ENCODE results near the gene MRC1. TPM values are rescaled to one million over a fixed set of nuclear protein-coding genes. Genes with fewer than 3 reads are reported as not detected.
"Not testable (repeated sequence)": the region's sequence is repeated elsewhere in the genome, so short reads cannot be mapped to it uniquely, and the experiment has no call there.

MRC1 gene
- total RNA-seq, 2 donors from 2014 or later, result 10.8 to 26.0 TPM

DNA sequence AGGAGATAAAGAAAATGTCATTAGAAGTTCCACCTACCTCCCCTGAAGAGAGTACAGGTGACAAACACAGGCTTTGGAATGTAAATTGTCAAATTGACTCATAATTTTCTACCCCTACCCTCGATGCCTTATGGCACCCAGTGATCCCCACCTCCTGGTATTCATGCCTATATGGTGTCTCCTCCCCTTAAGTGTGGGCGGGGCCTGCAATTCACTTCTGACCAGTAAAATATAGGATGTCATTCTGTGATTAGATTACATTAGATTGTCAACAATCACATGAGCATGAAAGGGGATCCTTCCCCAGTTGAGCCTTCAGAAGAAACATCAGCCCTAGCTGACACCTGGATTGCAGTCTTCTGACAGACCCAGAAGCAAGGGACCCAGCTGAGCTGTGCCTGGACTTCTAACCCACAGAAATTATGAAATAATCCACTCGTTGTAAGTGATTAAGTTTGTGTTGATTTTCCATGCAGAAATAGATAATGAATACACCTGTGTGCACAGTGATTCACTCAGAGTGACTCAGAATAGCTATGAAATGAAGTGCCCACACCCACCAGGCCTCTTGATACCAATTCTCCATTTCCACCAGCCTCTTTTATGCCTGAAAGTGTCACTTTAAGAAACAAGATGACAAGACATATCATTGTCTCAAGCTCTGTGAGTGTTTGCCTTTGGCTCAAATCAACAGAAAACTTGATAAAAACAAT is 134.0 kb downstream of the MRC1 start:
- no peaks in the 10 kb centered on the region for H3K4me1 ChIP-seq
- H3K9me3 ChIP-seq, result no peaks in the 10 kb centered on the region
- H3K27me3 ChIP-seq, result no peaks in the 10 kb centered on the region
- no peak overlapping the region for H3K27ac ChIP-seq
- H3K4me3 ChIP-seq, result no peak overlapping the region
- DNase-seq (ENCODE audit: low spot score), result no peak
- H3K36me3 ChIP-seq, result no peaks in the 10 kb centered on the region
- TF ChIP-seq, protein P1, sequence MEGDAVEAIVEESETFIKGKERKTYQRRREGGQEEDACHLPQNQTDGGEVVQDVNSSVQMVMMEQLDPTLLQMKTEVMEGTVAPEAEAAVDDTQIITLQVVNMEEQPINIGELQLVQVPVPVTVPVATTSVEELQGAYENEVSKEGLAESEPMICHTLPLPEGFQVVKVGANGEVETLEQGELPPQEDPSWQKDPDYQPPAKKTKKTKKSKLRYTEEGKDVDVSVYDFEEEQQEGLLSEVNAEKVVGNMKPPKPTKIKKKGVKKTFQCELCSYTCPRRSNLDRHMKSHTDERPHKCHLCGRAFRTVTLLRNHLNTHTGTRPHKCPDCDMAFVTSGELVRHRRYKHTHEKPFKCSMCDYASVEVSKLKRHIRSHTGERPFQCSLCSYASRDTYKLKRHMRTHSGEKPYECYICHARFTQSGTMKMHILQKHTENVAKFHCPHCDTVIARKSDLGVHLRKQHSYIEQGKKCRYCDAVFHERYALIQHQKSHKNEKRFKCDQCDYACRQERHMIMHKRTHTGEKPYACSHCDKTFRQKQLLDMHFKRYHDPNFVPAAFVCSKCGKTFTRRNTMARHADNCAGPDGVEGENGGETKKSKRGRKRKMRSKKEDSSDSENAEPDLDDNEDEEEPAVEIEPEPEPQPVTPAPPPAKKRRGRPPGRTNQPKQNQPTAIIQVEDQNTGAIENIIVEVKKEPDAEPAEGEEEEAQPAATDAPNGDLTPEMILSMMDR (IDR thresholded peaks at IDR 0.05), result no peak

DNA sequence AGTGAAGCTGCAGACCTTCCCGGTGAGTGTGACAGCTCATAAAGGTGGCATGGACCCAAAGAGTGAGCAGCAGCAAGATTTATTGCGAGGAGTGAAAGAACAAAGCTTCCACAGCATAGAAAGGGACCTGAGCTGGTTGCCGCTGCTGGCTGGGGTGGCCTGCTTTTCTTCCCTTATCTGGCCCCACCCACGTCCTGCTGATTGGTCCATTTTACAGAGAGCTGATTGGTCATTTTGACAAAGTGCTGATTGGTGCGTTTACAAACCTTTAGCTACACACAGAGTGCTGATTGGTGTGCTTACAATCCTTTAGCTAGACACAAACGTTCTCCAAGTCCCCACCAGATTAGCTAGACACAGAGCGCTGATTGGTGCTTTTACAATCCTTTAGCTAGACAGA is 141.1 kb downstream of the MRC1 start:
- not testable (repeated sequence) for H3K9me3 ChIP-seq; H3K4me3 ChIP-seq; H3K27me3 ChIP-seq; DNase-seq (ENCODE audit: low spot score); H3K4me1 ChIP-seq; H3K36me3 ChIP-seq; H3K27ac ChIP-seq

DNA sequence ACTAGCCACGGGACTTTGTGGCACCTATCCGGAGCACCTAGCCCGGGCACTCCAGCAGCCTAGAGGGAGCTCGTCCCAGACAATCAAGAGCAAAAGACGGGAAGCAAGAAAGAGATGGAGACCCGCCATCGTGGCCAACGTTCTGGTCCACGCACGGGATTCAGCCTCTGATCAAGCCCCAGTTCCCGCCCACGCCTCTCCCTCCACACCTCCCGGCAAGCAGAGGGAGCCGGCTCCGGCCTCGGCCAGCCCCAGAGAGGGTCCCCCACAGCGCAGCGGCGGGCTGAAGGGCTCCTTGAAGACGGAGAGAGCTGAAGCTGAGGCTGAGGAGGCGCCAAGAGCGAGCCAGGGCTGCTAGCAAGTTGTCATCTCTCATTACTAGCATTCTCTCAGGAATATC is 141.6 kb downstream of the MRC1 start:
- TF ChIP-seq, protein P1 (IDR thresholded peaks at IDR 0.05), result no peak
- Histone ChIP-seq H3K27me3 (no peaks in the 10 kb centered on the region), H3K9me3 (no peaks in the 10 kb centered on the region), H3K4me1 (no peaks in the 10 kb centered on the region), H3K36me3 (no peaks in the 10 kb centered on the region), H3K4me3 (no peak overlapping the region), H3K27ac (no peak overlapping the region)
- DNase-seq (ENCODE audit: low spot score), result no peak

DNA sequence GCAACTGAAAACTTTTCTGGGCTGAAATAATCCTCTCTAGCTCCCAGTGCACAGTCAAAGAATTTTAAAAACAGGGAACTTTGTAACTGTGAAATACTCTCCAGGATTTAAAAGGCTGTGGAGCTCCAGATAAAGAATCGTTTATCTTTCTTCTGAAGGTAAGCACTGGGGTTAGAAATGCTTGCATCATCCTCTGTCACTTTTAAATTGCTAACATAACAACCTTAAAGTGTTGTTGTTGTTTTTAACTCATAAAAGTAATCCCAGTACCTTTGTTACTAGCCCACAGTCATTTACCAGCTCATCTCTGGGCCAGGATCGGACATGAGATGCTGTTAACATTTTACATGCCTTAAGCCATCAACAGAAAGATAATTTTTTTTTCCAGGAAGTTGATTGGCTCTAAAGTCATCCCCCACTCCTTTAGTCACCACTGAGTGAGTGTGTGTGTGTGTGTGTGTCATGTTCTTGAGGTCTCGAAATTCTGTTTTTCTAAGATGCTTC is 142.8 kb downstream of the MRC1 start, which contains the start of gene SLC39A12:
TSS of gene SLC39A12 (plus strand) at position 51 of the 504 bp plus-strand sequence. CDS start 1,359 bp downstream, outside the sequence.
- DNase-seq (ENCODE audit: low spot score), result no peak
- H3K9me3 ChIP-seq, result no peaks in the 10 kb centered on the region
- H3K4me1 ChIP-seq, result no peaks in the 10 kb centered on the region
- TF ChIP-seq, protein P1 (IDR thresholded peaks at IDR 0.05), result no peak
- no peaks in the 10 kb centered on the region for H3K27me3 ChIP-seq
- no peak within 1 kb of the TSS for H3K4me3 ChIP-seq
- H3K36me3 ChIP-seq, result no peaks in the 10 kb centered on the region
- H3K27ac ChIP-seq, result no peak within 1 kb of the TSS

DNA sequence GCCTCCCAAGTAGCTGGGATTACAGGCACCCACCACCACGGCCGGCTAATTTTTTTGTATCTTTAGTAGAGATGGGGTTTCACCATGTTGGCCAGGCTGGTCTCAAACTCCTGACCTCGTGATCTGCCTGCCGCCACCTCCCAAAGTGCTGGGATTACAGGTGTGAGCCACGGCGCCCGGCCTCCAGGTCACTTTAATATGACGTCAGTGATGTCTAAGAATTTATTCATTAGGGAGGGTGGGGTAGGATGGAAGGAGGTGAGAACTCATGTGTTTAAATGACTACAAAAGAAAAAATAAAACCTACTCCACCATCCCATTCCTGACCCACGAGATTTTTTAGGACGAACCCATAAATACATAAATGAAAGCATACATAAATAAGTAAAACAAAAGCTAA is 145.2 kb downstream of the MRC1 start:
- H3K4me3 ChIP-seq; H3K27me3 ChIP-seq; H3K9me3 ChIP-seq; DNase-seq (ENCODE audit: low spot score); H3K4me1 ChIP-seq; H3K36me3 ChIP-seq; H3K27ac ChIP-seq: not testable (repeated sequence)

DNA sequence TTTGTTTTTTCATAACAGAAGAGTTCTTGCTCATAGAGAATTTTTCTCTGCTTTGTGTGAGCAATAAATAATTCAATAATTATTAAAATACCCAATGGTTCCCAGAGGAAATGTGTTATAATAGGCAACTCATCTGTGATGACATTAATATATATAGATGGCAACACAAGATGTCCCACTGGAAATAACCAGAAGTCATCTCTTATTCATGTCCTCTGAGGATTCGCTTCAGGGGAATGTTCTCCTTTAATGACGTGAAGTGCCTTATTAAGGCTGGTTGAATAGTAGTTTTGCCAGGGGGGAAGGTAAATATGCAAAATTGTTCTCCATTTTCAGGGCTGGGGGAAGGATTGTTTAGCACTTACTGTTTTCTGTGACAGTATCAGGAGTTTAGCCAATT is 145.7 kb downstream of the MRC1 start:
- H3K27me3 ChIP-seq, result no peaks in the 10 kb centered on the region
- TF ChIP-seq, protein P1 (IDR thresholded peaks at IDR 0.05), result no peak
- no peak overlapping the region for H3K4me3 ChIP-seq
- no peaks in the 10 kb centered on the region for H3K9me3 ChIP-seq
- no peak for DNase-seq (ENCODE audit: low spot score)
- no peak overlapping the region for H3K27ac ChIP-seq
- H3K36me3 ChIP-seq, result no peaks in the 10 kb centered on the region
- H3K4me1 ChIP-seq, result no peaks in the 10 kb centered on the region

DNA sequence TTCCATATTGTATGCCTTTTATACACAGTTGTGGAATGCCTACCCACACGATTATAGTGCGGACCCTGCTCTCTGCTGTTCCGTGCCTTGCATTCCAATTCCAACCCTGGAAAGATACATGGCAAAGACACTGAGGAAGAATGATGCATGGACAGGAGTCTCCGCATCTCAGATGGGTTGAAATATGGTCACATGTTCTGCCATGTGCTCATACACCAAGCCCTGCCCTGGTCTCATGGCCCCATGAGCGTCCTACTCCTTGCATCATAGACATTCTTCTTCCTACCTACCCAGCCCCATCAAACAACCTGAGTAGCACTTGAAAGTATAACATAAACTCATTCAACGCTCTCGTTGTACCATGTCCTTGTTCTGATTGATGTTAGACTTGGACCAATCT is 148.9 kb downstream of the MRC1 start:
- H3K36me3 ChIP-seq, result no peaks in the 10 kb centered on the region
- peaks cover 0 to 8% of the 10 kb centered on the region in 2 donors for H3K9me3 ChIP-seq
- H3K27me3 ChIP-seq, result no peaks in the 10 kb centered on the region
- H3K4me3 ChIP-seq, result no peak overlapping the region
- DNase-seq (ENCODE audit: low spot score), result no peak
- TF ChIP-seq, protein P1 (IDR thresholded peaks at IDR 0.05), result no peak
- no peaks in the 10 kb centered on the region for H3K4me1 ChIP-seq
- no peak overlapping the region for H3K27ac ChIP-seq

Measured in right atrium auricular region (tissue), 2 donors.